NCI-H345 treated with DMSO at 0.1 percent for 48 hours (cell line): ENCODE measurements around the gene ULK4.
"Not testable (repeated sequence)": the region's sequence is repeated elsewhere in the genome, so short reads cannot be mapped to it uniquely, and the experiment has no call there.

Experiments used
- DNase-seq: peaks from one replicate; lab custom pipeline; 2025; ENCODE audit not compliant: unreplicated experiment; lab: John Stamatoyannopoulos, UW

Gene ULK4

DNA sequence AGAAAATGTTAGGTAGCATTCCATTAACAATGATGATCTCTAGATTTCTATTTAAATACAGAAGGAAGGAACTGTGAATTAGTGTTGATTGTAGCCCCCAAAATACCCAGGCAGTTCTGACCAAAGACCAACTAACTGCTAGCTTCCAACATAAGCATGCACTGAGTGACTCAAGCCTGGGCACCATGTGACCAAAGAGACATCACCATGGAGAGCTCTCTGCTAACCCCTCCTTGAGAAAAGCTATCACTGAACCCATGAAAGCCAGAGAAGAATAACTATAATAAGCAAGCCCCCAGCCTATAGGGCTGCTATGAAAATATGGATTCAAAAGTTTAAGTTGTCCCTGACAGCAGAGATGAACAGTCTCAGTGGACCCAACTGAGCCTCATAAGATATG lies 310.2 kb downstream of the ULK4 start:
- DNase-seq = no peak

DNA sequence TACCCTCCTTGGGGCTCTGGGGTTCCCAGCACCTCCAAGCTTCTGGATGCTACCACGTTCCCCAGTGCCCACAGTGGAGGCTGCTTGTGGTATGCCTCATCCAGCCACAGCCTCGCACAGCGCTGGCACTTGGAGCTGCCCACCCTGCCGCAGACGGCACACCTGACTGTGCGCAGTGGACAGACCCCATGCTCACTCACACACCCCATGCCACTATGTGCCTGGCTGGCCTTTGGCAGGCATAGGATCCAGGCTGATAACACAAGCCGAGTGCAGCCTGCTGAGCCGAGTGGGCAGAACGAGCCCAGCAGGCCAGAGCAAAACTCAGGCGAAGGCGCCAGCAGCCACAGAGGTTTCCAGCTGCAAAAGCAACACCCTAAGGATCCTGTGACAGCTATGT lies 311.5 kb downstream of the ULK4 start:
- DNase-seq = no peak

- no peak for DNase-seq
These were observed 312.7 kb downstream of the ULK4 start for GRCh38 chr3:41649129-41649739.

DNA sequence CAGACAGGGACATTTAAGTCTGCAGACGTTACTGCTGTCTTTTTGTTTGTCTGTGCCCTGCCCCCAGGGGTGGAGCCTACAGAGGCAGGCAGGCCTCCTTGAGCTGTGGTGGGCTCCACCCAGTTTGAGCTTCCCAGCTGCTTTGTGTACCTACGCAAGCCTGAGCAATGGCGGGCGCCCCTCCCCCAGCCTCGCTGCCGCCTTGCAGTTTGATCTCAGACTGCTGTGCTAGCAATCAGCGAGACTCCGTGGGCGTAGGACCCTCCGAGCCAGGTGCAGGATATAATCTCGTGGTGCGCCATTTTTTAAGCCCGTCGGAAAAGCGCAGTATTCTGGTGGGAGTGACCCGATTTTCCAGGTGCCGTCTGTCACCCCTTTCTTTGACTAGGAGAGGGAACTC lies 314.2 kb downstream of the ULK4 start:
- DNase-seq = not testable (repeated sequence)

- DNase-seq = no peak
These were observed 321.8 kb downstream of the ULK4 start for GRCh38 chr3:41640076-41640475.

DNA sequence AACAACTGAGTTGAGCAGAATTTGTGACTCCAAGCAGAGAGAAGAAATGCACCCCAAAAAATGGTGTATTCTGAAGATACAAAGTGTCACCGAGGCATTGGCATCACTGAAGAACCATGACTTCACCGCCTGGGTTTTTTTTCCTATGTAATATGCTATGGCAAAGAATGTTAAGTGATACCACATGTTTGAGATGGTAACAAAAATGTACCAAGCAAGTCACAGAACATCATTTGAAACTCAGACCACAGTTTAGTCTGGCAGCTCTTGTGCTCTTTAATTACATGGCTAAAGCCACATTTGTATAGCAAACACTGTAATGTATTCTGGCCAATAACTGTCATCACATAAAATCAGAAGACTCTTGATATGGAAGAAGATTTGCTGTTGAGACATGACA lies 323.5 kb downstream of the ULK4 start:
- DNase-seq = no peak

DNA sequence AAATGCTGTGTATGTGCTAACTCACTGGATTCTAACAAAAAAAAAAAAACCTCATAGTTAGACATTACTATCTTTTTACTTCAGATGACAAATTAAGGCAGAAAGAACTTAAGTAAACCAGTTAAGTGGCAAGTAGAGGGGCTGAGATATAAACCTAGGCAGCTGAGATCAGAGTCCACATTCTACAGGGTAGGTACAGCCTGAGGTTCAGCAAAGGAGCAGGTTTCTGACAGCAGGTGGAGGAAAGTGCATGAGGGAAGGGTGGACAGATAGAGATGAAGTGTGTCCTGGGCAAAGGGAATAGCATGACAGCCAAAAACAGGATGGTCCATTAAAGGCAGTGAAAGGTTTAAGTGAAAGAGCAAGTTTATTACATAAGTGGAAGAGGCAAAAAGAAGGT lies 329.2 kb downstream of the ULK4 start:
- no peak for DNase-seq

DNA sequence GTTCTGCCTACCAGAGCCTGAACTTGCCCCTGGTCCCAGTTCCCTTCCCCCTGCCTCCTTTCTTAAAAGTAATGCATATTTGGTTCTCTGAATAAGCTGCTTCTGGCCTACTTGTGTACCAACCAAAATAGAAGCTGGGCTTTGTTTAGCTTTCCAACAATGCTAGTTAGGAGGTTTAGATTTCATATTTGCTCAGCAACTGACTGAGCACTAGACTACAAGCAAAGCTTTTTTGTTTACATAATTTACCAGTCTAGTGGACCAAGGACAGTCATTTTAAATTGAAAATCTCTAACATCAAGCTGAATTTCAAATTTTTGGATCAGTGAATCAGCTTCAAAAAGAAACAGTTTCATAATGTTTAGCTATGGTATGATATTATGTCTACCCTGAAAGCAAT lies 331.2 kb downstream of the ULK4 start:
- no peak for DNase-seq

DNA sequence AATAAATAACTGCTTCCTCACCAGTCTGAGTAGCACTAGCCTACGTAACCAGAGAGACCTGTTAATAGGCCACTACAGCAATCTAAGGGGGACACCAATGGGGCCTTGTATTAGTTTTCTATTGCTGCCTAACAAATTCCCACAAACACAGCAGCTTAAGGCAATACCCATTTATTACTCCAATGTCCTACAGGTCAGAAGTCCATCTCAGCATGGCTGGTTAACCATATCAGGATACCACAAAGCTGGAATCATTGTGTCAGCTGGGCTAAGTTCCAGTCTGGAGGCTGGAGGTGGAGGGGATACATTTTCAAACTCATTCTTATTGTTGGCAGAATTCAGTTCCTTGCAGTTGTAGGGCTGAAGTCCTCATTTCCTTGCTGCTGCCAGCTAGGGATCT lies 331.9 kb downstream of the ULK4 start:
- DNase-seq = no peak

- no peak for DNase-seq
These were observed 332.8 kb downstream of the ULK4 start for GRCh38 chr3:41629072-41629471.

- DNase-seq = no peak
These were observed 334.3 kb downstream of the ULK4 start for GRCh38 chr3:41627477-41628087.

DNA sequence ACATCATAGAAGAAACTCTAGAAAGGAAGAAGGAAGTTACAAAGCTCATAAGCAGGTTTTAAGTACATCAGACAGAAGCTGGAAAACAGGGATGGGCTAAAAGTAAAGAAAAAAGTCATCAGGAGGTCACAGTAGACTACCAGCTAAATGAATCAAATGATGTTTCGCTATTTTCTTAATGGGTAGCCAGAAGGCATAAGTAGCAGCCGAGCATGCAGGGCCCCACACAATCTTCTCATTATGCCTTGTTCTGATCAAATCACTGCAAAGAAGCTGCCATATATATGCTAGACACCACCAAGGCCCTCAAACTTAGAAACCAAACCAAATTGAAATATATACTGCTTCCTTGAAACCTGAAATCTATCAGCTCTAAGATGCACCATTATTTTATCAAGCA lies 349.1 kb downstream of the ULK4 start:
- DNase-seq = no peak

DNA sequence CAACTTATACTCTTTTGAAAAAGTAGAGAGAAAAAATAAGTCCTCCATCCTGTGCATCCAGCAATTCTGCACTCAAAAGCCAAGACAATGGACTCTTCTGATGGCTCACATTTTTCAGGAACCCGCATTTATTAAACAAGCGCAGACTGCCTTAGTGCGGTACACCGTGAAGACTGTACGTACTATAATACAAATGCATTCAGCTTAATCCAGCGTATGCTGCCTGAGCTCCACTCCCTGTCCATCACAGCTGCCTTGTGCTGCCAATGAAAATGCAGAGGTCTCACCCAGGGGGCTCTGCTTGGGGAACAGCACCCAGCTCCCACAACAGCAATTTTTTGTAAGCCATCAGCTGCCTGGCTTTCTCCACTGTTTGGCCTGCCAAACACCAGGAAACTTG lies 350.9 kb downstream of the ULK4 start:
- no peak for DNase-seq

GRCh38 chr3:41608347-41608746 lies 353.6 kb downstream of the ULK4 start:
- no peak for DNase-seq

- DNase-seq = no peak
These were observed 358.1 kb downstream of the ULK4 start for GRCh38 chr3:41603807-41604206.

DNA sequence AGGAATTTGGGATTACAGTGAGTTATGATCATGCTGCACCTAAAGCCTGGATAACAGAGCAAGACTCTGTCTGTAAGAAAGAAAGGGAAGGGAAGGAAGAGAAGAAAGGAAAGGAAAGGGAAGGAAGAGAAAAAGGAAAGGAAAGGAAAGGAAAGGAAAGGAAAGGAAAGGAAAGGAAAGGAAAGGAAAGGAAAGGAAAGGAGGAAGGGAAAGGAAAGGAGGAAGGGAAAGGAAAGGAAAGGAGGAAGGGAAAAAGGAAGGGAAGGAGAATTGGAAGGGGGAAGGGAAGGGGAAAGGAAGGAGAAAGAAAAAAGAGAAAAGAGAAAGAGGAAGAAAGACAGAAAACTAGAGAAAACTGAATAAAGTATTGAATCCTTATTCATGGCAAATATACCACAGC lies 359.8 kb downstream of the ULK4 start:
- DNase-seq = no peak

DNA sequence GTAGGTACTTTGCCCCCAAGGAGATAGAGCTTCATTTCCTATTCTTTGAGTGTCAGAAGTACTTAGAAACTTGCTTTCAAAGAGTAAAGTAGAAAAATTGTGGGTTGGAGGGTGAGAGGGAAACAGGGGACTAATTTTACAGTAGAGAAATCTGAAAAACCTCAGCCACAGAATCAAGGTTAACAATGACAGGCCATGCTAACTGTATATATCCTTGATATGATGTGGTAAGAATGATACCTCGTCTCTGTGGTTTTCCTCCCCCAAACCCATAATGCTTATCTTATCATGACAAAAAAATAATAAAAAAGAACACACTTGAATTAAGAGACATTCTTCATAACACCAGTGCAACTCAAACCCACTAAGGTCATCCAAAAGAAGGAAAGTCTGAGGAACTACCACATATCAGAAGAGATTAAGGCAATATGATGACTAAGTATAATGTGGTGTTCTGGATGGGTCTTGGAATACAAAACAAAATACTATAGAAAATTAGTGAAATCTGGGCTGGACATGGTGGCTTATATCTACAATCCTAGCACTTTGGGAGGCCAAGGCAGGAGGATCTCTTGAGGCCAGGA lies 360.4 kb downstream of the ULK4 start:
- DNase-seq = no peak

DNA sequence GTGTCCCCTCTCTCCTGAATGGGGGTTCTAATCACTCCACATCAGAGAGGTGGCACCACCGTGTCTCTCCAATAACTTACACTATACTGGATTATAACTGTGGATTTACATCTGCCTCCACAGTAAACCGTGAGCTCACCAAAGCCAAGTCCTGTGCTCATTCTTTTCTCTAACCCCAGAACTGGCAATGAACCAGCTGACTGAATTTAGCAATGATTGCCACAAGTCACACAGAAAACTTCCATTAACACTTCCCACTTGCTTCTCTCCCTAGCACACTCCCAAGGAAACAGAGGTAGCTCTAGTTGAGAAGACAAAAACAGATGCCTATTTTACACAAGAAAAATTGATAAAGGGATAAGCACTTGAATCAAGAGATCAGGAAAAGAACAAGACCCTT lies 361.3 kb downstream of the ULK4 start:
- DNase-seq = no peak

DNA sequence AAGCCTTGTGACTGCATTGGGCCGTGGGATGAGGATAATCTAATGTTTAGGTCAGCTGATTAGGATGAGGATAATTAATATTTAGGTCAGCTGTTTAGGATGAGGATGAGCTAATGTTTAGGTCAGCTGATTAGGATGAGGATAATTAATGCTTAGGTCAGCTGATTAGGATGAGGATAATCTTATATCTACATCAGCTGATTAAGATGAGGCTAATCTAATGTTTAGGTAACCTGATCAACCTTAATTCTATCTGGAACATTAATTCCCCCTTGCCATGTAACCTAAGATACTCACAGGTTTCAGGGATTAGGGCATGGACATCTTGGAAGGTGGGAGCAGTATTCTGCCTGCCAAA lies 362.8 kb downstream of the ULK4 start:
- no peak for DNase-seq

- DNase-seq = no peak
These were observed 363.3 kb downstream of the ULK4 start for GRCh38 chr3:41598402-41599126.

- no peak for DNase-seq
These were observed 368.1 kb downstream of the ULK4 start for GRCh38 chr3:41593774-41594173.

DNA sequence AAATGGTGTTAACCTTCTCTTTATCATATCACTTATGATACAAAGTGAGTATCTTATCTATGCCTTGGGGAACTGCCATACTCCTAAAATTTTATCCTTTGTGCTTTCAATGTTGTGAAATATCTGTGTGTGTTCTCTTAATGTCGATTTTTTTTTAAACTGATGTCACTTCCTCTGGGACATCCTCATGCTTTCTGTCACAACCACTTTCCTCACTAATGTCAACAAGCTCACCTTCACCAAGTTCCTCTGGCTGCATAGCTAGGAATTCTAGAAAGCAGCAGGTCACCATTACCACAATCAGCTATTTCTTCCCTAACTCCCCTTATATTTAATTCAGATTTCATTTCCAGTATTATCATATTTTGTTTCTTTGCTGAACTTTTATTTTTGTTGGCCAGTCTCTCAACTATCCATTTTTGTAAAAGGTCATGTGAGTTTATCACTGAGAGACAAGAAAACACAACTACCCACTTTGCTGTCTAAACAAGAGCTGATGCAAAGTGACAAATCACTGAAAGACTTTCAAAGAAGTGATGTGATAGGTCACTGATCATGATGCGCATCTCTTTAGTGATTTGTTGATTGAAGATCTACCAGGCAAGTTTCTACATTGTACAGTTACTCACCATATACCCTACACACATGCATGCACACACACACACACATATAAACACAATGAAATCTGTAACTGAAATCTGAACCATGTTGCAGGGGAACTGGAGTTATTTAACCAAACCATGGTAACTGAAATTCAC lies 369.0 kb downstream of the ULK4 start:
- DNase-seq = no peak
